Measurements from ENCODE around the gene CTNNA3.

Gene CTNNA3

DNA sequence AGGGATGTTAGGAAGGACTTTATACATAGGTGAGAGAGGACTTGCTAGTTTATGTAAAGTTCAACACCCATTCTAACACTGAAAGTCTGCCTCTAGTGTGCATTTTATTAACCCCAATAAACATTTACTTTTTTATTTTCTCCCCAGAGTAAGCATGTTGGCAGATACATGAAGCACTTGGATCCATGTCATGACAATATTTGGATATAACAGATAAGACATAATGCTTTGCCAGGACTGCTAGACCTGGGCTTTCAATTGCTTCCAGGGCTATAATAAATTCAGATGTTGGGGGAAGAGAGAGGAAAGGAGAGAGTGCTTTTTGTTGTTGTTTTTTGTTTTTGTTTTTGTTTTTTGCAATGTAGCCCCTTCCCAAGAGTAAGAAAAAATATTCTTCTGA is 1039.5 kb downstream of the CTNNA3 start:
- Histone ChIP-seq H3K36me3 (ENCODE audit: control insufficient read depth in 1 of 2, insufficient read depth in 2 of 2, low read length in 2 of 2) (no peaks in the 10 kb centered on the region), H3K27ac (ENCODE audit: low read length) (no peak overlapping the region), H3K4me3 (ENCODE audit: low read depth in 1 of 2, low read length in 2 of 2) (no peak overlapping the region), H3K4me1 (ENCODE audit: control insufficient read depth in 1 of 2, insufficient read depth in 2 of 2, low read length in 2 of 2) (no peaks in the 10 kb centered on the region), H3K27me3 (ENCODE audit: low read depth, low read length) (no peaks in the 10 kb centered on the region), H3K9me3 (ENCODE audit: control insufficient read depth in 1 of 2, low read length in 2 of 2) (peaks cover 0 to 7% of the 10 kb centered on the region in 2 donors)

GRCh38 chr10:66654861-66655260 is 1041.1 kb downstream of the CTNNA3 start:
- no peak overlapping the region for H3K27ac ChIP-seq (ENCODE audit: low read length)
- no peaks in the 10 kb centered on the region for H3K36me3 ChIP-seq (ENCODE audit: control insufficient read depth in 1 of 2, insufficient read depth in 2 of 2, low read length in 2 of 2)
- peaks cover 0 to 7% of the 10 kb centered on the region in 2 donors for H3K9me3 ChIP-seq (ENCODE audit: control insufficient read depth in 1 of 2, low read length in 2 of 2)

GRCh38 chr10:66651308-66652082 is 1044.5 kb downstream of the CTNNA3 start:
- no peaks in the 10 kb centered on the region for H3K4me1 ChIP-seq (ENCODE audit: control insufficient read depth in 1 of 2, insufficient read depth in 2 of 2, low read length in 2 of 2)
- peaks cover 0 to 7% of the 10 kb centered on the region in 2 donors for H3K9me3 ChIP-seq (ENCODE audit: control insufficient read depth in 1 of 2, low read length in 2 of 2)
- H3K27me3 ChIP-seq (ENCODE audit: low read depth, low read length), result no peaks in the 10 kb centered on the region
- no peaks in the 10 kb centered on the region for H3K36me3 ChIP-seq (ENCODE audit: control insufficient read depth in 1 of 2, insufficient read depth in 2 of 2, low read length in 2 of 2)
- H3K27ac ChIP-seq (ENCODE audit: low read length), result no peak overlapping the region
- no peak overlapping the region for H3K4me3 ChIP-seq (ENCODE audit: low read depth in 1 of 2, low read length in 2 of 2)

More at GRCh38 chr10:66654861-66655260, 1041.1 kb downstream of the CTNNA3 start:
- no peaks in the 10 kb centered on the region for H3K27me3 ChIP-seq (ENCODE audit: low read depth, low read length)
- no peak overlapping the region for H3K4me3 ChIP-seq (ENCODE audit: low read depth in 1 of 2, low read length in 2 of 2)
- no peaks in the 10 kb centered on the region for H3K4me1 ChIP-seq (ENCODE audit: control insufficient read depth in 1 of 2, insufficient read depth in 2 of 2, low read length in 2 of 2)

GRCh38 chr10:66649626-66650025 is 1046.4 kb downstream of the CTNNA3 start:
- H3K9me3 ChIP-seq (ENCODE audit: control insufficient read depth in 1 of 2, low read length in 2 of 2), result peaks cover 0 to 7% of the 10 kb centered on the region in 2 donors

GRCh38 chr10:66642217-66642616 is 1053.8 kb downstream of the CTNNA3 start:
- Histone ChIP-seq H3K36me3 (ENCODE audit: control insufficient read depth in 1 of 2, insufficient read depth in 2 of 2, low read length in 2 of 2) (no peaks in the 10 kb centered on the region), H3K4me1 (ENCODE audit: control insufficient read depth in 1 of 2, insufficient read depth in 2 of 2, low read length in 2 of 2) (no peaks in the 10 kb centered on the region), H3K4me3 (ENCODE audit: low read depth in 1 of 2, low read length in 2 of 2) (no peak overlapping the region), H3K27ac (ENCODE audit: low read length) (no peak overlapping the region), H3K9me3 (ENCODE audit: control insufficient read depth in 1 of 2, low read length in 2 of 2) (no peaks in the 10 kb centered on the region), H3K27me3 (ENCODE audit: low read depth, low read length) (no peaks in the 10 kb centered on the region)

More at GRCh38 chr10:66649626-66650025, 1046.4 kb downstream of the CTNNA3 start:
- Histone ChIP-seq H3K27ac (ENCODE audit: low read length) (no peak overlapping the region), H3K27me3 (ENCODE audit: low read depth, low read length) (no peaks in the 10 kb centered on the region), H3K36me3 (ENCODE audit: control insufficient read depth in 1 of 2, insufficient read depth in 2 of 2, low read length in 2 of 2) (no peaks in the 10 kb centered on the region), H3K4me3 (ENCODE audit: low read depth in 1 of 2, low read length in 2 of 2) (no peak overlapping the region), H3K4me1 (ENCODE audit: control insufficient read depth in 1 of 2, insufficient read depth in 2 of 2, low read length in 2 of 2) (no peaks in the 10 kb centered on the region)

DNA sequence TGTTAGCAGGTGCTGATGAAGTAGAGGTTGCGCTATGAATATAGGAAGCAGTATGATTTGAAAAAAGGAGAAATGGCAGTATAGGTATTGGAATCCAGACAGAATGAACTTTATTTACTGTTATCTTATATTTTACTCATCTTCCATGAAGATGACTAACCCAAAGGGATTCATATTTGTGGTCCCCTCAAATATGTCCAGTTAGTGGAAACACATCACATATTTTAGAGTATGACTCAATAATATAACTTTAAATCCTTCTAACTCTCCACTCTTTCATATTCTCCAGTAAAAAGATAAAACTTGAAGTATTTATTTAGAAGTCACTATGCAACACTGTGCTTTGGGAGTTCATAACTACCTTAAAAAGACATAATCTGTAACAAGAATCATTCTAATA is 1056.6 kb downstream of the CTNNA3 start:
- no peak overlapping the region for H3K27ac ChIP-seq (ENCODE audit: low read length)
- H3K4me1 ChIP-seq (ENCODE audit: control insufficient read depth in 1 of 2, insufficient read depth in 2 of 2, low read length in 2 of 2), result no peaks in the 10 kb centered on the region
- no peaks in the 10 kb centered on the region for H3K27me3 ChIP-seq (ENCODE audit: low read depth, low read length)
- H3K9me3 ChIP-seq (ENCODE audit: control insufficient read depth in 1 of 2, low read length in 2 of 2), result no peaks in the 10 kb centered on the region
- H3K36me3 ChIP-seq (ENCODE audit: control insufficient read depth in 1 of 2, insufficient read depth in 2 of 2, low read length in 2 of 2), result no peaks in the 10 kb centered on the region
- H3K4me3 ChIP-seq (ENCODE audit: low read depth in 1 of 2, low read length in 2 of 2), result no peak overlapping the region

- H3K27ac ChIP-seq (ENCODE audit: low read length), result no peak overlapping the region
- H3K27me3 ChIP-seq (ENCODE audit: low read depth, low read length), result no peaks in the 10 kb centered on the region
- no peaks in the 10 kb centered on the region for H3K36me3 ChIP-seq (ENCODE audit: control insufficient read depth in 1 of 2, insufficient read depth in 2 of 2, low read length in 2 of 2)
- H3K9me3 ChIP-seq (ENCODE audit: control insufficient read depth in 1 of 2, low read length in 2 of 2), result no peaks in the 10 kb centered on the region
- no peak overlapping the region for H3K4me3 ChIP-seq (ENCODE audit: low read depth in 1 of 2, low read length in 2 of 2)
- no peaks in the 10 kb centered on the region for H3K4me1 ChIP-seq (ENCODE audit: control insufficient read depth in 1 of 2, insufficient read depth in 2 of 2, low read length in 2 of 2)
Measured at GRCh38 chr10:66637273-66638036, 1058.5 kb downstream of the CTNNA3 start.

DNA sequence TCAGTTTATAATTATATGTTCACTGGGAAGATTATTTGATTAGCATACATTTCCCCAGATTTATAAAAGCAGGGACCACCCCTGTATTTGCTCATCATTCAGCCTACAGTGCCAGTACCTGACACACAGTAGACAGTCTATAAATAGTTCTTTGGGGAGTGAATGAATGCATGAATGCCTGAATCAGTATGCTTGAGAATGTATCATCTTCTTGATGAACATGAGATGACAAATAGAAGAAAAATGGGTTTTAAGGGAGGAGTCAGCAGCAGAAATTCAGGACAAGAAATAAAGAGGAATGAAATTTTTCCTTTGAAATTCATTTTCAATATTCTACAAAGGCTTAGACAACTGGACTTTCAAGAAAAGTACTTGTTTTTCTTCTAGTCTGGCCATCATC is 1066.0 kb downstream of the CTNNA3 start:
- Histone ChIP-seq H3K36me3 (ENCODE audit: control insufficient read depth in 1 of 2, insufficient read depth in 2 of 2, low read length in 2 of 2) (no peaks in the 10 kb centered on the region), H3K9me3 (ENCODE audit: control insufficient read depth in 1 of 2, low read length in 2 of 2) (no peaks in the 10 kb centered on the region), H3K4me3 (ENCODE audit: low read depth in 1 of 2, low read length in 2 of 2) (no peak overlapping the region), H3K27ac (ENCODE audit: low read length) (no peak overlapping the region), H3K4me1 (ENCODE audit: control insufficient read depth in 1 of 2, insufficient read depth in 2 of 2, low read length in 2 of 2) (no peaks in the 10 kb centered on the region), H3K27me3 (ENCODE audit: low read depth, low read length) (no peaks in the 10 kb centered on the region)

GRCh38 chr10:66627156-66627555 is 1068.8 kb downstream of the CTNNA3 start:
- H3K36me3 ChIP-seq (ENCODE audit: control insufficient read depth in 1 of 2, insufficient read depth in 2 of 2, low read length in 2 of 2), result no peaks in the 10 kb centered on the region
- H3K4me1 ChIP-seq (ENCODE audit: control insufficient read depth in 1 of 2, insufficient read depth in 2 of 2, low read length in 2 of 2), result no peaks in the 10 kb centered on the region
- no peak overlapping the region for H3K27ac ChIP-seq (ENCODE audit: low read length)
- no peaks in the 10 kb centered on the region for H3K27me3 ChIP-seq (ENCODE audit: low read depth, low read length)
- no peaks in the 10 kb centered on the region for H3K9me3 ChIP-seq (ENCODE audit: control insufficient read depth in 1 of 2, low read length in 2 of 2)
- H3K4me3 ChIP-seq (ENCODE audit: low read depth in 1 of 2, low read length in 2 of 2), result no peak overlapping the region

DNA sequence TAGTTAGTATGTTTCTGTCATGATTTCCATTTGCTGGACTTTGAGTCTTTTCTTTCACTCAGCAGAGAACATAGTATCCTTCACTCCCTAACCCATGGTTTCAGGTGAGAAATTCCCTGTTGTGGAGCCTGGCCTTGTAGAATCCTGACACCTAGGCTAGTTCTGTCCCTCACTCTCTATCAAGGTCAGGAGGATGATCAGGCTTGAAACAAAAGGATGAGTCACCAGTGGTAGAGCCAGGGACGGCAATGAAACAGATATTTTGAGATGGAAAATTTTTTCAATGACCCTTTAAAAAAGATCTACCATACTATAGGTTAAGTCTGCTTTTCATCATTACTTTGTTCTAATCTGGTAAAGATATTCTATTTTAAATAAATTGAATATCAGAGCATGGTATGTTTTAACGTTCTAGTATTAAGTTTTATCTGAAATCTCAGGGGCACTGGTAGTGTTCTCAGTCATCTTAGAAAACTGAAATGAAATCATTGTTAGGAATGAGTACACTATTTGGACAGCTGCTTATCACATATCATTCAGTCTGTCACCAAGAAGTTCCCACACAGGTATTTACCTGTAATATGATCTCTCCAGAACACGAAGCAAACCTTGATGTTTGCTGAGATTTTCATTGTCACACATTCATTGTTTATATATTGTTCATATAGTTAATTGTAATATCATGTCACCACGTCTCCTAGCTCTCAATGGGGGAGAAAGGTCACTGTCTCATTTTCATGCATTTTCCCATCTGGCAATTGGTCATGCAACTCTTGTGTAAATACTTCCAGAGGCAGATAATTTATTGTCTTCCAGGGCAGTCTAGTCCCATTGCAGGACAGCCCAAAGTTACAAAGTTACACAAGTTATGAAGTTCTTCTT is 1070.0 kb downstream of the CTNNA3 start:
- no peaks in the 10 kb centered on the region for H3K27me3 ChIP-seq (ENCODE audit: low read depth, low read length)
- no peaks in the 10 kb centered on the region for H3K36me3 ChIP-seq (ENCODE audit: control insufficient read depth in 1 of 2, insufficient read depth in 2 of 2, low read length in 2 of 2)
- no peaks in the 10 kb centered on the region for H3K9me3 ChIP-seq (ENCODE audit: control insufficient read depth in 1 of 2, low read length in 2 of 2)
- no peaks in the 10 kb centered on the region for H3K4me1 ChIP-seq (ENCODE audit: control insufficient read depth in 1 of 2, insufficient read depth in 2 of 2, low read length in 2 of 2)
- H3K4me3 ChIP-seq (ENCODE audit: low read depth in 1 of 2, low read length in 2 of 2), result no peak overlapping the region
- H3K27ac ChIP-seq (ENCODE audit: low read length), result no peak overlapping the region

DNA sequence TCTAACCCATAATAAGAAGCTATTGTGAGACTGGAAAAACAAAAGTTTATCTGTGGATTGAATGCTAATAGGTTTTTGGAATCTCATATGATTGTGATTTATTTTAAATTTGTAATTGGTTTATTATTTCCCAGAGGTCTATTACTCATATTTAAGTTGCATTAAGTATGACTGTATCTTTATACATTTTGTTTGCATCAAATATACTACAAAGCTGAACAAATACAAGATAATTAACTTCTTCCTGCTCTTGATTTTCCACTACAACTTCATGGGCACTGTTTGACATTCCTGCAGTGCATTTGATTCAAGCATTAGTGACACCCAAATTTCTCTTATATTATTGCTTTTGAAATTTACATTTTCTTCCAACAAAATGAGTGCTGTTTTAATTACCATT is 1073.9 kb downstream of the CTNNA3 start:
- Histone ChIP-seq H3K9me3 (ENCODE audit: control insufficient read depth in 1 of 2, low read length in 2 of 2) (no peaks in the 10 kb centered on the region), H3K4me1 (ENCODE audit: control insufficient read depth in 1 of 2, insufficient read depth in 2 of 2, low read length in 2 of 2) (no peaks in the 10 kb centered on the region), H3K4me3 (ENCODE audit: low read depth in 1 of 2, low read length in 2 of 2) (no peak overlapping the region), H3K27ac (ENCODE audit: low read length) (no peak overlapping the region), H3K36me3 (ENCODE audit: control insufficient read depth in 1 of 2, insufficient read depth in 2 of 2, low read length in 2 of 2) (no peaks in the 10 kb centered on the region), H3K27me3 (ENCODE audit: low read depth, low read length) (no peaks in the 10 kb centered on the region)

All from muscle layer of duodenum (tissue), 2 donors.